Panc1 (cell line): ENCODE data around the gene HNRNPU. TPM values are rescaled to one million over a fixed set of nuclear protein-coding genes. Genes with fewer than 3 reads are reported as not detected.

Experiments used
- ATAC-seq: fragments of 200-7000 bp; cut with Tn5 transposase; 2 replicates; pipeline ENCODE4 v1.9.1; 2020; ENCODE audit warnings: mild to moderate bottlenecking, moderate library complexity
- BruUV-seq: library from RNA; stranded (reverse); fragments of 400-500 nt; replicated peaks from 2 replicates; lab custom pipeline; 2021; lab: Mats Ljungman, UMichigan
- CTCF ChIA-PET: fragments of 300-600 bp; sonication (Branson Sonifier 250); formaldehyde crosslinking; loops from one replicate; lab custom pipeline; 2022; ENCODE audit warnings: antibody characterized with exemption; lab: Charles Lee
- POLR2A ChIA-PET: fragments of 300-600 bp; sonication (Branson Sonifier 250); formaldehyde crosslinking; loops from one replicate; lab custom pipeline; 2022; ENCODE audit warnings: antibody characterized with exemption; lab: Charles Lee
- DNase-seq: peaks from one replicate; pipeline ENCODE4 v3.0.0-alpha.2; 2010; ENCODE audit warnings: low read depth, low spot score
- H3K27ac ChIP-seq: 2 replicates; pipeline ENCODE4 v1.5.1; 2011; ENCODE audit warnings: mild to moderate bottlenecking, low read length, inconsistent platforms
- H3K27me3 ChIP-seq: fragments of 200-500 bp; sonication (Bioruptor generic); 2 replicates; pipeline ENCODE4 v1.6.0; 2014; ENCODE audit warnings: low read length, inconsistent platforms; ENCODE audit not compliant: control insufficient read depth, insufficient read depth
- H3K36me3 ChIP-seq: fragments of 200-500 bp; sonication (Bioruptor generic); 2 replicates; pipeline ENCODE4 v1.5.1; 2014; ENCODE audit warnings: inconsistent platforms, mild to moderate bottlenecking, low read length, moderate library complexity; ENCODE audit not compliant: control insufficient read depth, insufficient read depth
- H3K4me1 ChIP-seq: 2 replicates; pipeline ENCODE4 v1.5.1; 2011; ENCODE audit warnings: inconsistent platforms, mild to moderate bottlenecking, low read length, moderate library complexity; ENCODE audit not compliant: control insufficient read depth, insufficient read depth
- H3K4me3 ChIP-seq, 2 experiments: 2 replicates each; pipeline ENCODE4 v1.5.1; 2011 to 2012; ENCODE audit warnings: low read depth in 2 of 2, low read length in 2 of 2, mild to moderate bottlenecking in 2 of 2, inconsistent platforms in 1 of 2, moderate library complexity in 1 of 2
- H3K9me3 ChIP-seq: fragments of 200-500 bp; sonication (Bioruptor generic); 2 replicates; pipeline ENCODE4 v1.5.1; 2014; ENCODE audit warnings: low read depth, mild to moderate bottlenecking, inconsistent platforms, low read length, moderate library complexity; ENCODE audit not compliant: control insufficient read depth, insufficient read depth
- POLR2AphosphoS5 ChIP-seq: IDR thresholded peaks from 2 replicates; pipeline ENCODE4 v1.6.1; 2012; ENCODE audit warnings: mild to moderate bottlenecking, low read depth, low read length, moderate library complexity
- SIN3A ChIP-seq: IDR thresholded peaks from 2 replicates; pipeline ENCODE4 v1.6.1; 2012; ENCODE audit warnings: low read depth, mild to moderate bottlenecking, low read length, moderate library complexity, borderline replicate concordance; ENCODE audit not compliant: insufficient read depth
- TCF7L2 ChIP-seq: IDR thresholded peaks from 2 replicates; pipeline ENCODE4 v1.6.1; 2011; ENCODE audit warnings: mild to moderate bottlenecking, low read depth, low read length, inconsistent platforms
- in situ Hi-C: cut with HindIII; loops from 2 replicates; pipeline ENCODE4 v1.10.0; 2016; ENCODE audit warnings: low sequenced_read_pairs, low pct_unique_long_range_greater_than_20kb
- intact Hi-C: fragments of 100-400 bp; cut with micrococcal nuclease; formaldehyde crosslinking; loops from one replicate; pipeline ENCODE4 v1.10.0; 2022; ENCODE audit not compliant: unreplicated experiment
- total RNA-seq: library from RNA; stranded (reverse); gene quantifications from one replicate; pipeline ENCODE4 v1.2.1, GENCODE V29; 2021; ENCODE audit not compliant: unreplicated experiment
- TF ChIP-seq, protein P1 (sequence below): fragments of 450-650 bp; IDR thresholded peaks from 2 replicates; pipeline ENCODE4 v1.5.1; 2017; ENCODE audit warnings: mild to moderate bottlenecking
- TF ChIP-seq, protein P2 (sequence below), 2 experiments: IDR thresholded peaks; 2 replicates each; pipeline ENCODE4 v1.6.1; 2011 to 2012; ENCODE audit warnings: low read depth in 2 of 2, control low read depth in 1 of 2, low read length in 1 of 2, mild to moderate bottlenecking in 1 of 2, moderate library complexity in 1 of 2; ENCODE audit not compliant: insufficient read depth in 1 of 2

Gene HNRNPU
- total RNA-seq, 1 experiment from 2014 or later = 361 TPM

DNA sequence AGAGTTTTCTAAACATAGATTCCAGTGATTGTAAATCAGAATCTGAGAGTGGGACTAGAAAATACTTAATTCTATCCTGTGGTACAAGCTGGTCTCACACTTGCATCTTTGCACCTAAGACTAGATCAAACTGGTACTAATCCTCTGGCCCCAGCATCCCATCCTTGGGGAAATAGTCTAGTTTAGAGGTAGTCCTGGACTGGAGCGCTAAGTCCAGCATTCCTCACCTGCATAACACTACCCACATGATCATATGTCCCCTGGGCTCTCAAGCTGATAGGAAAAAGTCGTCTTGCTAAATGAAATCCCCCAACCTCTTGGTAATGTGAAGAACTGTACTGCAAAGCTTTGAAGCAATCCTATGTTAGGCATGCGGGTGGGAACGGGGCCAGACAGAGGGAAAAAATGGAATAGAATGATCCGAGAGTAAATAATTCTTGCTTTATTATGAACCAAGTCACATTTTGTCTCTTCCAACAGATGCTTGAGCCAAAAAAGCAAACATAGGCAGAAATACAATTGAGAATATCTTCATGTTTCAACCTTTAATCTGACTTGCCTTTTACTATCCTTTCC lies 24.0 kb downstream of the HNRNPU start:
- in situ Hi-C loops (no loop called here), intact Hi-C loops (no loop called here)
- H3K27me3 ChIP-seq = no peaks in the 10 kb centered on the region
- H3K4me3 ChIP-seq = no peak overlapping the region
- no TSS peak for BruUV-seq
- CTCF ChIA-PET = no interaction called here
- ATAC-seq (no peak), DNase-seq (no peak)
- POLR2A ChIA-PET = no interaction called here
- H3K36me3 ChIP-seq = peaks cover 39% of the 10 kb centered on the region
- H3K9me3 ChIP-seq = no peaks in the 10 kb centered on the region
- H3K4me1 ChIP-seq = peaks cover 71% of the 10 kb centered on the region
- peak overlapping the region; percentile 67 for H3K27ac ChIP-seq
- TF ChIP-seq, protein P1, sequence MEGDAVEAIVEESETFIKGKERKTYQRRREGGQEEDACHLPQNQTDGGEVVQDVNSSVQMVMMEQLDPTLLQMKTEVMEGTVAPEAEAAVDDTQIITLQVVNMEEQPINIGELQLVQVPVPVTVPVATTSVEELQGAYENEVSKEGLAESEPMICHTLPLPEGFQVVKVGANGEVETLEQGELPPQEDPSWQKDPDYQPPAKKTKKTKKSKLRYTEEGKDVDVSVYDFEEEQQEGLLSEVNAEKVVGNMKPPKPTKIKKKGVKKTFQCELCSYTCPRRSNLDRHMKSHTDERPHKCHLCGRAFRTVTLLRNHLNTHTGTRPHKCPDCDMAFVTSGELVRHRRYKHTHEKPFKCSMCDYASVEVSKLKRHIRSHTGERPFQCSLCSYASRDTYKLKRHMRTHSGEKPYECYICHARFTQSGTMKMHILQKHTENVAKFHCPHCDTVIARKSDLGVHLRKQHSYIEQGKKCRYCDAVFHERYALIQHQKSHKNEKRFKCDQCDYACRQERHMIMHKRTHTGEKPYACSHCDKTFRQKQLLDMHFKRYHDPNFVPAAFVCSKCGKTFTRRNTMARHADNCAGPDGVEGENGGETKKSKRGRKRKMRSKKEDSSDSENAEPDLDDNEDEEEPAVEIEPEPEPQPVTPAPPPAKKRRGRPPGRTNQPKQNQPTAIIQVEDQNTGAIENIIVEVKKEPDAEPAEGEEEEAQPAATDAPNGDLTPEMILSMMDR = no peak
- TF ChIP-seq, protein P2, sequence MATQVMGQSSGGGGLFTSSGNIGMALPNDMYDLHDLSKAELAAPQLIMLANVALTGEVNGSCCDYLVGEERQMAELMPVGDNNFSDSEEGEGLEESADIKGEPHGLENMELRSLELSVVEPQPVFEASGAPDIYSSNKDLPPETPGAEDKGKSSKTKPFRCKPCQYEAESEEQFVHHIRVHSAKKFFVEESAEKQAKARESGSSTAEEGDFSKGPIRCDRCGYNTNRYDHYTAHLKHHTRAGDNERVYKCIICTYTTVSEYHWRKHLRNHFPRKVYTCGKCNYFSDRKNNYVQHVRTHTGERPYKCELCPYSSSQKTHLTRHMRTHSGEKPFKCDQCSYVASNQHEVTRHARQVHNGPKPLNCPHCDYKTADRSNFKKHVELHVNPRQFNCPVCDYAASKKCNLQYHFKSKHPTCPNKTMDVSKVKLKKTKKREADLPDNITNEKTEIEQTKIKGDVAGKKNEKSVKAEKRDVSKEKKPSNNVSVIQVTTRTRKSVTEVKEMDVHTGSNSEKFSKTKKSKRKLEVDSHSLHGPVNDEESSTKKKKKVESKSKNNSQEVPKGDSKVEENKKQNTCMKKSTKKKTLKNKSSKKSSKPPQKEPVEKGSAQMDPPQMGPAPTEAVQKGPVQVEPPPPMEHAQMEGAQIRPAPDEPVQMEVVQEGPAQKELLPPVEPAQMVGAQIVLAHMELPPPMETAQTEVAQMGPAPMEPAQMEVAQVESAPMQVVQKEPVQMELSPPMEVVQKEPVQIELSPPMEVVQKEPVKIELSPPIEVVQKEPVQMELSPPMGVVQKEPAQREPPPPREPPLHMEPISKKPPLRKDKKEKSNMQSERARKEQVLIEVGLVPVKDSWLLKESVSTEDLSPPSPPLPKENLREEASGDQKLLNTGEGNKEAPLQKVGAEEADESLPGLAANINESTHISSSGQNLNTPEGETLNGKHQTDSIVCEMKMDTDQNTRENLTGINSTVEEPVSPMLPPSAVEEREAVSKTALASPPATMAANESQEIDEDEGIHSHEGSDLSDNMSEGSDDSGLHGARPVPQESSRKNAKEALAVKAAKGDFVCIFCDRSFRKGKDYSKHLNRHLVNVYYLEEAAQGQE (IDR thresholded peaks at IDR 0.05; ENCODE audit: insufficient read depth in 1 of 2, low read depth in 2 of 2, low read length in 1 of 2) = no peak
- TF ChIP-seq SIN3A = no peak
- no peak for TF ChIP-seq TCF7L2
- peak; percentile 16; the same call in 1 of the 2 replicates for TF ChIP-seq POLR2AphosphoS5

DNA sequence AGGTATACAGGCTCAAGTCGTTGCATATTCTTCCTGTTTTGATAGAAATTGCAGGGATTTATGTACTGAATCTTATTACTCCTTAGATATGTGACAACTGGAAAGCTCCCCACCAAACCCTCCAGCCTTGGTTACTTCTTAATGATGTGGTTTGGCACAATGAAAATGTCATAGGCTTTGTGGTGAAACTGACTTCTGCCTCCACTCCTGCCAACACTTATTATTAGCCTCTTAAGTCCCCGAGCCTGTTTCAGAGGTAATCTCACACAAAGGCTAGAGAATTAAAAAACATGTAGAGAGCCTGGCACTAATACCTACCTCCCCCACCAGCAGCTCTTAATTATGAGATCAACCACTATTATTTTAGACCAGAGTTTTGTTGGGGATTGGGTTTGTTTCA lies 24.7 kb downstream of the HNRNPU start:
- TF ChIP-seq, protein P1 = no peak
- TF ChIP-seq SIN3A (no peak), POLR2AphosphoS5 (no peak), TCF7L2 (peak; percentile 65)
- TF ChIP-seq, protein P2 (IDR thresholded peaks at IDR 0.05; ENCODE audit: insufficient read depth in 1 of 2, low read depth in 2 of 2, low read length in 1 of 2) = no peak
- DNase-seq (no peak), ATAC-seq (no peak)
- H3K27me3 ChIP-seq = no peaks in the 10 kb centered on the region
- POLR2A ChIA-PET = no interaction called here
- CTCF ChIA-PET = no interaction called here
- in situ Hi-C loops = no loop called here
- H3K9me3 ChIP-seq = no peaks in the 10 kb centered on the region
- intact Hi-C loops = loop anchor here (5.0 kb wide), 1 partner anchor 203 kb away; no protein-coding TSS in a partner anchor
- no peak overlapping the region for H3K4me3 ChIP-seq
- peaks cover 33% of the 10 kb centered on the region for H3K36me3 ChIP-seq
- peaks cover 71% of the 10 kb centered on the region for H3K4me1 ChIP-seq
- no TSS peak for BruUV-seq
- peak overlapping the region; percentile 67 for H3K27ac ChIP-seq
